Type B pancreatic cell (in vitro differentiated cells): Measurements from ENCODE around the gene KCNJ16. TPM values are rescaled to one million over a fixed set of nuclear protein-coding genes. Genes with fewer than 3 reads are reported as not detected.

Source experiments
- DNase-seq: peaks from one replicate; pipeline ENCODE4 v3.0.0; 2021; ENCODE audit warnings: mixed read lengths; ENCODE audit not compliant: unreplicated experiment; ENCODE audit errors: extremely low spot score
- H3K27ac Mint-ChIP-seq: 2 replicates; pipeline ENCODE4 v1.8.0; 2021; ENCODE audit warnings: mild to moderate bottlenecking, mixed read lengths
- H3K27me3 Mint-ChIP-seq: 2 replicates; pipeline ENCODE4 v1.8.0; 2021; ENCODE audit warnings: mixed read lengths
- H3K36me3 Mint-ChIP-seq: 2 replicates; pipeline ENCODE4 v1.8.0; 2021; ENCODE audit warnings: mixed read lengths
- H3K4me1 Mint-ChIP-seq: one replicate; pipeline ENCODE4 v1.8.0; 2021; ENCODE audit warnings: mixed read lengths; ENCODE audit not compliant: unreplicated experiment
- H3K4me3 Mint-ChIP-seq: 2 replicates; pipeline ENCODE4 v1.8.0; 2021; ENCODE audit warnings: mild to moderate bottlenecking, mixed read lengths
- H3K9me3 Mint-ChIP-seq: 2 replicates; pipeline ENCODE4 v1.8.0; 2021; ENCODE audit warnings: mixed read lengths
- CTCF ChIP-seq: fragments of 200-600 bp; sonication (generic); conservative IDR thresholded peaks from 2 replicates; pipeline ENCODE4 v1.5.0; 2021; ENCODE audit warnings: antibody characterized with exemption, mild to moderate bottlenecking
- total RNA-seq: library from RNA; stranded (reverse); gene quantifications from 2 replicates; pipeline ENCODE4 v1.2.1, GENCODE V29; 2021; ENCODE audit warnings: low replicate concordance

The KCNJ16 gene
- total RNA-seq, 1 donor from 2014 or later = 13.5 TPM

- no peaks in the 10 kb centered on the region for H3K9me3 Mint-ChIP-seq
- H3K4me1 Mint-ChIP-seq = peaks cover 14% of the 10 kb centered on the region
- TF ChIP-seq CTCF = no peak
- DNase-seq = no peak
- H3K27ac Mint-ChIP-seq = no peak overlapping the region
- no peak overlapping the region for H3K4me3 Mint-ChIP-seq
- no peaks in the 10 kb centered on the region for H3K36me3 Mint-ChIP-seq
- H3K27me3 Mint-ChIP-seq = no peaks in the 10 kb centered on the region
These were observed 5.7 kb downstream of the KCNJ16 start for GRCh38 chr17:70080541-70081347.

- TF ChIP-seq CTCF = no peak
- Mint-ChIP-seq H3K36me3 (no peaks in the 10 kb centered on the region), H3K27ac (no peak overlapping the region), H3K27me3 (no peaks in the 10 kb centered on the region), H3K4me1 (peaks cover 8% of the 10 kb centered on the region), H3K4me3 (no peak overlapping the region), H3K9me3 (no peaks in the 10 kb centered on the region)
- no peak for DNase-seq
These were observed 6.9 kb downstream of the KCNJ16 start for GRCh38 chr17:70081885-70082284.

- no peak for TF ChIP-seq CTCF
- Mint-ChIP-seq H3K27ac (no peak overlapping the region), H3K4me3 (no peak overlapping the region), H3K4me1 (peaks cover 2% of the 10 kb centered on the region), H3K27me3 (no peaks in the 10 kb centered on the region), H3K9me3 (no peaks in the 10 kb centered on the region), H3K36me3 (no peaks in the 10 kb centered on the region)
- DNase-seq = no peak
These were observed 9.5 kb downstream of the KCNJ16 start for GRCh38 chr17:70084476-70084875.

GRCh38 chr17:70086516-70086915, 11.5 kb downstream of the KCNJ16 start:
- DNase-seq = no peak
- H3K36me3 Mint-ChIP-seq = no peaks in the 10 kb centered on the region
- TF ChIP-seq CTCF = no peak
- H3K4me3 Mint-ChIP-seq = no peak overlapping the region
- H3K27me3 Mint-ChIP-seq = no peaks in the 10 kb centered on the region
- no peak overlapping the region for H3K27ac Mint-ChIP-seq
- peaks cover 9% of the 10 kb centered on the region for H3K4me1 Mint-ChIP-seq
- H3K9me3 Mint-ChIP-seq = no peaks in the 10 kb centered on the region

- no peaks in the 10 kb centered on the region for H3K27me3 Mint-ChIP-seq
- H3K27ac Mint-ChIP-seq = no peak overlapping the region
- H3K9me3 Mint-ChIP-seq = no peaks in the 10 kb centered on the region
- H3K4me3 Mint-ChIP-seq = no peak overlapping the region
- TF ChIP-seq CTCF = peak; percentile 12
- H3K4me1 Mint-ChIP-seq = peaks cover 17% of the 10 kb centered on the region
- no peak for DNase-seq
- H3K36me3 Mint-ChIP-seq = no peaks in the 10 kb centered on the region
These were observed 14.6 kb downstream of the KCNJ16 start for GRCh38 chr17:70089513-70090148.
